Dedifferentiated amniotic fluid mesenchymal stem cell (primary cell): ENCODE data around the gene VAV2.

Experiments
- DNase-seq: peaks from one replicate; pipeline ENCODE4 v3.0.0-alpha.2; 2016; ENCODE audit errors: extremely low spot score

VAV2 gene

GRCh38 chr9:133836001-133836758, 155.9 kb downstream of the VAV2 start:
- no peak for DNase-seq

DNA sequence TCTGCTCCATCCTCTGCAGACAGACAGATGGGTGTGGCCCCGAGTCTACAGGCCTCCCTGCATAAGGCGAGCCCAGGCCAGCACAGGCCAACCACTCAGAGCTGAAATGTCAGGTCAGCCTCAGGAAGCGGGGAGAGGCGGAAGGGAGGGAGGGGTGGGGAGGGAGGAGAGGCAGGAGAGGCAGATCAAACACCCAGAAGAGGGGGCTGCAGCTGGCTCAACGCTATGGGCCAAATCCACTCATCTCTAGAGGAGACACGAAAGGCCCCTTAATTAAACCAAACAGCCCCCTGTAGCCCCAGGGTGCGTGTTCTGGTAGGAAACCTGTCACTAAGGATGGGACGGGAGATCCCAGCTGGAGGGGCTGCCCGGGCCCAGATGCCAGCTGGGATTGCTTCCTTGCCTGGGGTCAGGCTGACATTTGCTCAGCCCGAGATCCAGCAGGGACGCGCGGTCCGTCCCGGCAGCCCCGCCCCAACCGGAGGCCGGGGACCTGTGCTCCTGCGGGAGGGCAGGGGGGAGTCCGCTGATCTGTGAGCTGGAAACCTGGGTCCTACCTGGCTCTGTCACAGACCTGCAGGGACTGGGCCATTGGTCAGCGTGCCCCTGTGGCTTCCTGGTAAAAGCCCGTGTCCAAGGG, 156.7 kb downstream of the VAV2 start:
- no peak for DNase-seq

DNA sequence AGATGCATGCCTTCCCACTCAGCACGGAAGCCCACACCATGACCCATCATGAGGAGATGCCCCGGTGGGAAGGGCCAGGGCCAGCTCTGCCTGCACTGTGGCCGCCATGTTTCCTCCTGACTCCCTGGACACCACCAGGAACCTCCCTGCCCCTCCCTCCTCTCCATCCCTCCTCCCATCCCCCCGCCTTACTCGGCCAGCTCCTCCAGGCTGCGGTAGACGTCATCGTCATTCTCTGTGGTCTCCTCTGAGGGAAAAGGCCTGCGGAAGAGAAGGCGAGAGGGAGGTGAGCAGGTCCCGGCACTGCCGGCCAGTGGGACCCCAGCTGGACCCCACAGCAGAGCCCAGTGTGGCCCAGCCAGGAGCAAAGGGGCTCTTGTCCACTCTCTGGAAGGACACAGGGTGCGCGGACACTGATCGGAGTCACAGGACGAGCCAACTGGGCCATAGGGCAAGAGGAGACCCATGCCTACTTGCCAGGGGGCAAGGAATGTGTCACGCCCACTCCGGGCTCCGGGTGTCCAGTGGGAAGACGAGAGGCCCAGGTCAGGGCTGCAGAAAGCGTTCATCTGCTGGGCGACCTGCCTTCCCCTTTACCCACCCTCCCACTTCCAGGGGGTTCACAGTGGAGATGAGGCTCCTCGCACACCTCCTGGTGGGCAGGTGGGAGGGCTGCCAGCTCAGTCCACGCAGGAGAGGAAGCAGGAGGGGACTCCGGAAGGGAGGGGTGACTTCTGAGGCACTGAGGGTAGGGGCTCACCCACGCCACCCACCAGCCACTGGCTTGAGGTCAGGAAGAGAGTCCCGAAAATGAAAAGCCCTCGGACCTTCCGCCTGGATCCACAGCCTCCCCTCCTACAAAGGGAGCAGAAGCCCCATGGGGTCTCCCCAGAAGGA, 157.8 kb downstream of the VAV2 start:
- DNase-seq: no peak

- no peak for DNase-seq
Measured at GRCh38 chr9:133833388-133834025, 158.6 kb downstream of the VAV2 start.

DNA sequence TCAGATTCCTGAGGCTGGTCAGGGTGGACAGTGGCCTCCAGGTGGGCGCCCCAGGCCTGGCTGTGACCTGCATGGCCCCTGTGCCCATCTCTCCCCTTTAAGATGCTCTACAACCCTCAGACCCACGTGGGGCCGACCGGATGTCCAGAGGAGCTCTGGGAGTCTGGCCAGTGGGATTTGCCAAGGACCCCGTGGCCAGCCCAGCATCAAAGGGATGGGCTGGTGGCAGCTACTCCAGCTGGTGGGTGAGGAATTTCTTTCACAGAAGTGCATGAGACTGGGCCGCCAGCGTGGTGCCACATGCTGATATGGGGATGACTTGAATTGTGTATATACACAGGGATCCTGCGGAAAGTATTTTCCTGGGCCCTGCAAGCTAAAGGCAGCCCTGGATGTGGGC, 159.2 kb downstream of the VAV2 start:
- no peak for DNase-seq

GRCh38 chr9:133830711-133831110, 161.4 kb downstream of the VAV2 start:
- DNase-seq: no peak

DNA sequence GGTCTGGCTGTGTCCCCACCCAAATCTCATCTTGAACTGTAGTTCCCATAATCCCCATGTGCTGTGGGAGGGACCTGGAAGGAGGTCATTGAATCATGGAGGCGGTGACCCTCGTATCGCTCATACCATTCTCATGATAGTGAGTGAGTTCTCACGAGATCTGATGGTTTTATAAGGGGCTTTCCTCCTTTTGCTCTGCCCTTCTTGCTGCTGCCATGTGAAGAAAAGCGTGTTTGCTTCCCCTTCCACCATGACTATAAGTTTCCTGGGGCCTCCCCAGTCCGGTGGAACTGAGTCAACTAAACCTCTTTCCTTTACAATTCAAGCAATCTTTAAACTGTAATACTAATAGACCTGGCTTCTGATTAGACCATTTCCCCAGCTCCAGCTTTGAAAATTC, 161.8 kb downstream of the VAV2 start:
- DNase-seq: no peak

DNA sequence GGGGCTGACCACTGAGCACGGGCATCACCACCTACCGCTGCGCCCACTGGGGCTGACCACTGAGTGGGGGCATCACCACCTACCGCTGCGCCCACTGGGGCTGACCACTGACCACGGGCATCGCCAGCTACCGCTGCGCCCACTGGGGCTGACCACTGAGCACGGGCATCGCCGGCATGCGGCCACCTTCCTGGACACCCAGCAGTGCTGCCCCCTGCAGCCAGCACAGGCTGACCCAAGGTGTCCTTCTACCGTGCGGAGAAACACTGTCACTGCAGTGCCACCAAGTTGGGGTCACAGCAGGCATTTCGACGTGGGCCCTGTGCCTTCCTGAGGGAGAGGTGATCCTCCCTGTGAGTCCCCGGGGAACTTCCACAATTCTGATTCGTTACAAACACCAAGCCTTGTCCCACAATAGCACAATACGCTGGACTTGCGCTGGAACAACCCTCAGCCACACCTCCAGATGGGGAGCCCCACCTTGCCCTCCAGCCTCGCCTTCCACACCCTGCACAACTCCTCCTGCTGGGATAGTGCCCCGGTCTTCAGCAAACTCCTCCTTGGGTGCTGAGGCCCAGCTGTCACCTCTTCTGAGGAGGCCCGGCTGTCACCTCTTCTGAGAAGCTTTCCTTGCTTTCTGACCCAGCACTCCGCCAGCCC, 163.7 kb downstream of the VAV2 start:
- no peak for DNase-seq

GRCh38 chr9:133826289-133827085, 165.6 kb downstream of the VAV2 start:
- no peak for DNase-seq

- DNase-seq: peak; percentile 64
Measured at GRCh38 chr9:133825555-133826218, 166.4 kb downstream of the VAV2 start.

DNA sequence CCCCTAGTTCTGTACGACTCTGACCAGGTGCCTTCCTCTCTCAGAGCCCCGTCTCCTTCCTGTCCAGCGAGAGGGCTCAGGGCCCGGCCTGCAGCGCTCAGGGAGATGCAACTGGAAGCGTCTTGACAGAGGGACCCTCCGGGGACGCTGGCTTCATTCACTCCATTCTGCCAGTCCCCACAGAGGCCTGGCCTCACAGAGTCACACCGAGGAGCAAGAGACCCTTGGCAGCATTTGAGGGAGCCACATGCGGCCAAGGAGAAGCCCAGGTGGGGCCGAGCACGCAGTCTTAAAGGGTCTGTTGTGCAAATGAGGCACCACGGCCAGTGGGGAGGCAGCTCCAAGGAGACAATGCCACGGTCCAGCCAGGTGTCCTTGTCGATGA, 167.3 kb downstream of the VAV2 start:
- DNase-seq: no peak

DNA sequence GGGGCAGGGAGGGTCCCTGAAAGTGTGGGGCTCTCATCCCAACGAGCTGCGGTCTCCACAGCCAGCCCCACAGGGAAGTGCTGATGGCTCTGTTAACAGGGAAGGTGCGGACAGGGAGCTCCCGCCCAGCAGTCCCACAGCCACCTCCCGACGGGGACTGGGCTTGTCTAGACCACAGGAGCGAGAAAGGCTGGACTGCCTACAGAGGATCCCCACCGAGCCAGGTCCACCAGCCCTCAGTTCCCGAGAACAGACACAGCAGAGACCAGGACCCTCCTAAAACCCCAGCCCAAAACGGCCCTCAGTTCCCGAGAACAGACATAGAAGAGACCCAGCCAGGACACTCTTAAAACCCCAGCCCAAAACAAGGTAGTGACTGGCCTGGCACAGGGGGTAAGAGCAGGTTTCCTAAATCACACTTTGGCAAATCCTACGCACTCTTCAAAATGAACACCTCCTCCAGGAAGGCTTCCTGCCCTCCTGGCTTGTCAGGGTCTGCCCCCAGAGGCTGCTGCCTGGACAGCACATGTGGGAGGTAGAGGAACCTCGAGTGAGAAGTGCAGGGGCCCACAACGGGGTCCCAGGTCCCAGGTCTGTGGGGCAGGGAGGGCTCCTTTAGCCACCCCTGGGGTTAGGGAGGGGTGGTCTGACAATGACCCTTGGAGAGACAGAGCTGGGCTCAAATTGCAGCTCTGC, 167.9 kb downstream of the VAV2 start:
- no peak for DNase-seq

DNA sequence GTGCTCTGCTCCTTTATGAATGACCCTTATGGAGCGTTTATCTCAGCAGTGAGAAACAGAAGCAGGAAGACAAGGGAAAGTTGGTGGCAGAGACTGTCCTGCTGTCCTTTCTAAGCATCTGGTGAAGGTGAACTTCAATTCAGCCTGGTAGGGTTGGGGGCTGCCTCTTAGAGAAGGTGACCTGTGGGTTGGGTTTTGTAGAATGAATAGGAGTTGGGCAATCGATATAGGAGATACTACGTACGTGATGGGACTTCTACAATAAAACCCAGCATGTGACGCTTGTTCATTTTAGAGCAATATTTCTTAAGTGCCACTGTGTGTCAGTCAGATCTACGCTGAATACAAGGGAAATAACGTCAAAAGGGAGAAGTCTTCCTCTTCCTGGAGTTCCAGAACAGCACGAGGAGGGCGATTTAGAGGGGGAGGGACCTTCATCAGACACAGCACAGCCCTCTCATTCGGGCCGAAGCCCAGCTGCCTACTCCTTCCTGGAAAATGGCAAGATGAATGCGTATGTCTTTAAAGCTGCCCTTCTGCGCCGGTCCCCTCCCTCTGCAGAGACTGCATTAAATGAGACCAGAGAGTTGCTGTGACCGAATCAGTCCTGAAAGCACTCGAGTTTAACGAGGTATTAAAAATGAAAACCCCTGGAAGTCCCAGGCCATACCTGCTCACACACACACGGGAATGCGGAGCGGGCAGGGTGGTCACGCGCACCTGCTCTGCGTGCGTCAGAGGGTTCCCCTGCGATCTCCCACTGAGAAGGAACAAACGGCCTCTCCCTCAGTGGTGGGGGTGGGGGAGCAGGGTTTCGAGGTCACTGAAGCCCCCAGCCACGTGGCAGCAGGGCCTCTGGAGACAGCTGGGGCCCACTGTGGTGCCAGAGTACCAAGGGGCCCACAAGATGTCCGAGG, 168.7 kb downstream of the VAV2 start:
- no peak for DNase-seq

- DNase-seq: no peak
Measured at GRCh38 chr9:133822430-133823065, 169.6 kb downstream of the VAV2 start.

DNA sequence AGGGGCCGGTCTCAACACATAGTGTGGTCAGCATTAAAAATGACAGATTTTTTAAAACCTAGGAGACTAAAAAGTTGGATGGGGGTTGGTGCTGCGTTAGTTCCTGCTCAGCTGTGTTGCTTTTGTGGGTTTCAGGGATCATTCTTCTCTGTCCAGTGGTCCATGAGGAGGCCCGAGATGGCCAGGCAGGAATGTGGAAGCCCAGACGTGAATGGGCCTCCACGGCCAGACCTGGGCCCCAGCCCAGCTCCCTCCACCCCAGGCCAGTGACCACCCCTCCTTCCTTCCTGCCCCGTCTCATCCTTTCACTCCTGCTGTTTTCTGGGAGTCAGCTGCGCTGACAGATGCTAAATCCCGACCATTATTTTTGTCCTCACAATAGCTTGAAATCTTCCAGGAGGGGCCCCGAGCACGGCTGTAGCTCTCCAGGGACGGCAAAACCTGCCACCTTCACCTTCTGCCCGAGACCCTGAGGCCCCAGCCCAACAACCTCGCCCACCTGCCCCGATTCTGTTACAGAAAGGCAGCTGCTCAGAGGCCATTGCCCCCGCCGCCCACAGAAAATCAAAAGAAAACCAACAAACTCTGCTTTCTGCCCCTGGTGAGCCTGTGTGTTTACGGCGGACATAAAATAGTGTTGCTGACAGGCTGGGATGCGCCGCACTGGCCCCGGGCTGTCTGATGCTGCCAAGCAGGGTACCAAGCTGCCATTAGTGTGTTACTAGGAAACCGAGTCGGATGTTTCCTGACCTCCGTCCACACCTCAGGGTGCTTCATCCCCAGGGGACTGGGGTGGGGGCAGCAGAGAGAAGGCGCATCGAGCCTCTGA, 170.3 kb downstream of the VAV2 start:
- DNase-seq: no peak

GRCh38 chr9:133819923-133820322, 172.2 kb downstream of the VAV2 start:
- no peak for DNase-seq

DNA sequence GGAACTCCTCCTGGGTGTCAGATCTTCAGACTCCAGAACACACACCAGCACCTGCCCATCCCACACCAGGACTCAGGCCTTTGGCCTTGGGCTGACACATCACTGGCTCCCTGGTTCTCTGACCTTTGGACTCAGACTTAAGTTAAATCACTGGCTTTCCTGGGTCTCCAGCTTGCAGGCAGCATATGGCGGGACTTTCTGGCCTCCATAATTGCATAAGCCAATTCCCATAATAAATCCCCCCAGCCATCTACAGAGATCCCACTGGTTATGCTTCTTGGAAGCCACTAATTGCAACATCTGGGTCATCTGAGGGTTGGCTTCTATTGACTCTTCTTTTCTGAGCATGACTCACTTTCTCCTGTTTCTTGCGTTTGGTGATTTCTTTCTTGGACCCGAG, 173.7 kb downstream of the VAV2 start:
- DNase-seq: no peak
